Adrenal gland (tissue), 12 donors: ENCODE data around the gene PCDHA4. TPM values are rescaled to one million over a fixed set of nuclear protein-coding genes. Genes with fewer than 3 reads are reported as not detected.
"Not testable (repeated sequence)": the region's sequence is repeated elsewhere in the genome, so short reads cannot be mapped to it uniquely, and the experiment has no call there.

Experiments used
- DNase-seq, 7 donors: peaks; one replicate each; pipeline ENCODE4 v3.0.0-alpha.2; 2019 to 2020
- H3K27ac ChIP-seq, 5 donors: fragments of 200-600 bp; sonication (generic) in 4 of 5; 1 replicate in 3 of 5; 2 replicates in 2 of 5; pipeline versions ENCODE4 v1.5.1 to v1.8.0; 2016 to 2020; ENCODE audit warnings: mild to moderate bottlenecking in 1 of 5
- H3K27me3 ChIP-seq: fragments of 200-600 bp; 2 replicates; pipeline ENCODE4 v1.8.0; 2021
- H3K36me3 ChIP-seq, 2 donors: fragments of 200-600 bp; replicated peaks in 1 of 2; 1 replicate in 1 of 2; 2 replicates in 1 of 2; pipeline versions ENCODE4 v1.5.1 to v1.8.0; 2018 to 2022
- H3K4me1 ChIP-seq, 2 donors: fragments of 200-600 bp; replicated peaks in 1 of 2; 1 replicate in 1 of 2; 2 replicates in 1 of 2; pipeline versions ENCODE4 v1.5.1 to v1.8.0; 2018 to 2021
- H3K4me3 ChIP-seq, 4 donors: fragments of 200-600 bp; sonication (generic) in 3 of 4; one replicate each; pipeline ENCODE4 v1.5.1; 2016 to 2018
- H3K9me3 ChIP-seq, 3 donors: fragments of 200-600 bp; sonication (generic) in 1 of 3; replicated peaks in 1 of 3; 1 replicate in 2 of 3; 2 replicates in 1 of 3; pipeline versions ENCODE4 v1.5.1 to v1.8.0; 2016 to 2021
- POLR2A ChIP-seq, 2 donors: fragments of 450-650 bp; IDR thresholded peaks; one replicate each; pipeline ENCODE4 v1.6.1; 2017; ENCODE audit warnings: antibody characterized with exemption in 2 of 2, mild to moderate bottlenecking in 2 of 2, moderate library complexity in 1 of 2
- WGBS, 4 donors: extraction: QIAGEN DNeasy Blood & Tissue Kit in 2 of 4; methylation state at CpG; one replicate each; pipeline versions ENCODE4 v1.1.5 to v1.1.7; 2013 to 2017; 5-methylcytosine and 5-hydroxymethylcytosine counted together
- intact Hi-C, 2 donors: fragments of 100-400 bp; cut with DNase I; formaldehyde crosslinking; loops; one replicate each; pipeline versions ENCODE4 v1.14.1 to v1.15.0; 2022 to 2023
- polyA plus RNA-seq, 3 donors: library from polyadenylated mRNA; stranded (reverse); fragments of 200-250 nt in 2 of 3; fragments of 350-450 nt in 1 of 3; fragmentation: Illumina TruSeq in 1 of 3; extraction: RNeasy Lipid Tissue Mini Kit (QIAGEN cat#74804) in 1 of 3; gene quantifications; one replicate each; pipeline ENCODE4 v1.2.3, GENCODE V29; 2013 to 2014
- total RNA-seq, 9 donors: library from RNA; depleted of rRNA in 4 of 9; stranded (reverse); fragments of >200 nt in 4 of 9; fragments of 120-200 nt in 1 of 9; fragmentation: NEBNext Ultra II Directional in 1 of 9; extraction: Animal tissue kit (Norgen Biotek cat#: 25700) in 1 of 9; gene quantifications; one replicate each; pipeline versions ENCODE4 v1.1.0 to v1.2.4, GENCODE V29; 2013 to 2023
- TF ChIP-seq, protein P1 (sequence below), 6 experiments: fragments of 450-650 bp in 4 of 6; fragments of 200-600 bp in 2 of 6; sonication (generic) in 1 of 6; IDR thresholded peaks; 1 replicate in 5 of 6; 2 replicates in 1 of 6; pipeline versions ENCODE4 v1.5.1 to v1.8.0; 2016 to 2021; ENCODE audit warnings: antibody characterized with exemption in 6 of 6, mild to moderate bottlenecking in 2 of 6, moderate library complexity in 1 of 6
- donor health status: healthy with polysubstance abuse.
- donor health status: Bipolar disorder and iron deficiency.
- donor health status: DM: yes; HTN: yes; CAD: no.
- donor health status: DM: no; HTN: no; CAD: no.
- donor health status: DM: no; HTN: no; CAD: no.
- donor health status: DM: yes; HTN: yes; CAD: no.

The PCDHA4 gene
- total and polyA plus RNA-seq, 12 donors = 0.04 to 0.96 (median 0.25) TPM

DNA sequence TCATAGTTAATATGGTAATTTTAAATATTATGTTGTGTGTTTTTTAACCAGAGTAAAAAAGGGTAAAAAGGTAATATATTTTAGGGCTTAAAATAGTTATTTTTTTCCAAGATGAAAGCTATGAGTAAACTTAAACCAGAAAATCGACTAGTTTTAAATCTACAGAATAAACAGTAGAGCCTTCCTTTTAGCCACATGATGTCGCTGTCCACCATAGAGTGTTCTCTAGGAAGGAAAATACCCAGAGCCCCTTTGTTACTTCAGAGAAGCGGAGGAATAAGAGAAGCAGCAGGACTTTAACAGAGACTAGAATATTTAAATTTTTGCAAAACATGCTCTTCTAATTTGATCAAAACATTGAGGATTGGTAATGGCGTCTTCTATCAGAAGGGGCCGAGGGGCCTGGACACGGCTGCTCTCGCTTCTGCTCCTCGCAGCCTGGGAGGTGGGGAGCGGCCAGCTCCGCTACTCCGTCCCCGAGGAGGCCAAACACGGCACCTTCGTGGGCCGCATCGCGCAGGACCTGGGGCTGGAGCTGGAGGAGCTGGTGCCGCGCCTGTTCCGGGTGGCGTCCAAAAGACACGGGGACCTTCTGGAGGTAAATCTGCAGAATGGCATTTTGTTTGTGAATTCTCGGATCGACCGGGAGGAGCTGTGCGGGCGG is 12.1 kb upstream of the PCDHA4 start, which contains the start of gene PCDHA2:
Gene PCDHA2, plus strand, starts transcription at position 258 of the 664 bp plus-strand sequence.
- Histone ChIP-seq H3K9me3 (peaks cover 3 to 15% (median 7%) of the 10 kb centered on the region in 3 donors), H3K27ac (no peak within 1 kb of the TSS), H3K4me1 (no peaks in the 10 kb centered on the region), H3K27me3 (no peaks in the 10 kb centered on the region), H3K4me3 (peak within 1 kb of the TSS in 1 of 4 donors; percentile 8), H3K36me3 (no peaks in the 10 kb centered on the region)
- no peak for TF ChIP-seq POLR2A (IDR thresholded peaks at IDR 0.05)
- TF ChIP-seq, protein P1, sequence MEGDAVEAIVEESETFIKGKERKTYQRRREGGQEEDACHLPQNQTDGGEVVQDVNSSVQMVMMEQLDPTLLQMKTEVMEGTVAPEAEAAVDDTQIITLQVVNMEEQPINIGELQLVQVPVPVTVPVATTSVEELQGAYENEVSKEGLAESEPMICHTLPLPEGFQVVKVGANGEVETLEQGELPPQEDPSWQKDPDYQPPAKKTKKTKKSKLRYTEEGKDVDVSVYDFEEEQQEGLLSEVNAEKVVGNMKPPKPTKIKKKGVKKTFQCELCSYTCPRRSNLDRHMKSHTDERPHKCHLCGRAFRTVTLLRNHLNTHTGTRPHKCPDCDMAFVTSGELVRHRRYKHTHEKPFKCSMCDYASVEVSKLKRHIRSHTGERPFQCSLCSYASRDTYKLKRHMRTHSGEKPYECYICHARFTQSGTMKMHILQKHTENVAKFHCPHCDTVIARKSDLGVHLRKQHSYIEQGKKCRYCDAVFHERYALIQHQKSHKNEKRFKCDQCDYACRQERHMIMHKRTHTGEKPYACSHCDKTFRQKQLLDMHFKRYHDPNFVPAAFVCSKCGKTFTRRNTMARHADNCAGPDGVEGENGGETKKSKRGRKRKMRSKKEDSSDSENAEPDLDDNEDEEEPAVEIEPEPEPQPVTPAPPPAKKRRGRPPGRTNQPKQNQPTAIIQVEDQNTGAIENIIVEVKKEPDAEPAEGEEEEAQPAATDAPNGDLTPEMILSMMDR (IDR thresholded peaks at IDR 0.05) = no peak
- intact Hi-C loops = no loop called here
- DNase-seq = no peak
- WGBS, 4 donors = 10 to 22% (median 18%) methylated on average over 8 to 27 of the region's 27 CpGs

DNA sequence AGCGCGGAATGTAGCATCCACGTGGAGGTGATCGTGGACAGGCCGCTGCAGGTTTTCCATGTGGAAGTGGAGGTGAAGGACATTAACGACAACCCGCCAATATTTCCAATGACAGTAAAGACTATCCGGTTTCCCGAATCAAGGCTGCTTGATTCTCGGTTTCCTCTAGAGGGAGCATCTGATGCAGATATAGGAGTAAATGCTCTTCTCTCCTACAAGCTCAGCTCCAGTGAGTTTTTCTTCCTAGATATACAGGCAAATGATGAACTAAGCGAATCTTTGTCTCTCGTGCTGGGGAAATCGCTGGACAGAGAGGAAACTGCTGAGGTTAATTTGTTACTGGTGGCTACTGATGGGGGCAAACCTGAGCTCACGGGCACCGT is 11.6 kb upstream of the PCDHA4 start:
- intact Hi-C loops = no loop called here
- no peak for DNase-seq

DNA sequence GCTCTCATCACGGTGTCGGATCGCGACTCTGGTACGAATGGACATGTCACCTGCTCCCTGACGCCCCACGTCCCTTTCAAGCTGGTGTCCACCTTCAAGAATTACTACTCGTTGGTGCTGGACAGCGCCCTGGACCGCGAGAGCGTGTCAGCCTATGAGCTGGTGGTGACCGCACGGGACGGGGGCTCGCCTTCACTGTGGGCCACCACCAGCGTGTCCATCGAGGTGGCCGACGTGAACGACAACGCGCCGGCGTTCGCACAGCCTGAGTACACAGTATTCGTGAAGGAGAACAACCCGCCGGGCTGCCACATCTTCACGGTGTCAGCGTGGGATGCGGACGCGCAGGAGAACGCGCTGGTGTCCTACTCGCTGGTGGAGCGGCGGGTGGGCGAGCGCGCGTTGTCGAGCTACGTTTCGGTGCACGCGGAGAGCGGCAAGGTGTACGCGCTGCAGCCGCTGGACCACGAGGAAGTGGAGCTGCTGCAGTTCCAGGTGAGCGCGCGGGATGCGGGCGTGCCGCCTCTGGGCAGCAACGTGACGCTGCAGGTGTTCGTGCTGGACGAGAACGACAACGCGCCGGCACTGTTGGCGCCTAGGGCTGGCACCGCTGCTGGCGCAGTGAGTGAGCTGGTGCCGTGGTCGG is 10.7 kb upstream of the PCDHA4 start:
- H3K9me3 ChIP-seq = peaks cover 3 to 17% (median 15%) of the 10 kb centered on the region in 3 donors
- DNase-seq, H3K4me1 ChIP-seq, H3K4me3 ChIP-seq, intact Hi-C loops, H3K27ac ChIP-seq, H3K27me3 ChIP-seq, H3K36me3 ChIP-seq: not testable (repeated sequence)
- WGBS, 4 donors = 39 to 67% (median 49%) methylated on average over 41 to 72 of the region's 72 CpGs

More for the DNA sequence above, 11.6 kb upstream of the PCDHA4 start:
- H3K36me3 ChIP-seq = no peaks in the 10 kb centered on the region
- peaks cover 3 to 15% (median 12%) of the 10 kb centered on the region in 3 donors for H3K9me3 ChIP-seq
- H3K4me3 ChIP-seq = peak overlapping the region in 1 of 4 donors; percentile 8
- 15 to 26% (median 19%) methylated on average over 15 of the region's 15 CpGs for WGBS, 4 donors
- no peak overlapping the region for H3K27ac ChIP-seq
- no peaks in the 10 kb centered on the region for H3K4me1 ChIP-seq
- no peaks in the 10 kb centered on the region for H3K27me3 ChIP-seq
- TF ChIP-seq POLR2A (IDR thresholded peaks at IDR 0.05) = no peak
- TF ChIP-seq, protein P1 (IDR thresholded peaks at IDR 0.05) = no peak

DNA sequence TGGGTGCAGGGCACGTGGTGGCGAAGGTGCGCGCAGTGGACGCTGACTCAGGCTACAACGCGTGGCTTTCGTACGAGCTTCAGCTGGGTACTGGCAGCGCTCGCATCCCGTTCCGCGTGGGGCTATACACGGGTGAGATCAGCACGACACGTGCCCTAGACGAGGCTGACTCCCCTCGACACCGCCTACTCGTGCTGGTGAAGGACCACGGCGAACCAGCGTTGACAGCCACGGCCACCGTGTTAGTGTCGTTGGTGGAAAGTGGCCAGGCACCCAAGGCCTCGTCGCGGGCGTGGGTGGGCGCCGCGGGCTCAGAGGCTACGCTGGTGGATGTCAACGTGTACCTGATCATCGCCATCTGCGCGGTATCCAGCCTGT is 10.2 kb upstream of the PCDHA4 start:
- Histone ChIP-seq H3K9me3 (peaks cover 3 to 17% (median 15%) of the 10 kb centered on the region in 3 donors), H3K36me3 (no peaks in the 10 kb centered on the region), H3K4me1 (no peaks in the 10 kb centered on the region), H3K27me3 (no peaks in the 10 kb centered on the region), H3K4me3 (no peak overlapping the region), H3K27ac (no peak overlapping the region)
- no peak for DNase-seq
- 44 to 54% (median 44%) methylated on average over 39 of the region's 39 CpGs; no CpG with 5 or more reads in 1 of the 4 donors for WGBS, 4 donors
- TF ChIP-seq, protein P1 (IDR thresholded peaks at IDR 0.05) = no peak
- TF ChIP-seq POLR2A (IDR thresholded peaks at IDR 0.05) = no peak
- intact Hi-C loops = no loop called here
